Measurements from ENCODE around the gene ESPN. TPM values are rescaled to one million over a fixed set of nuclear protein-coding genes. Genes with fewer than 3 reads are reported as not detected.

Gene ESPN
- total RNA-seq, 1 experiment from 2014 or later, result 2.2 TPM

DNA sequence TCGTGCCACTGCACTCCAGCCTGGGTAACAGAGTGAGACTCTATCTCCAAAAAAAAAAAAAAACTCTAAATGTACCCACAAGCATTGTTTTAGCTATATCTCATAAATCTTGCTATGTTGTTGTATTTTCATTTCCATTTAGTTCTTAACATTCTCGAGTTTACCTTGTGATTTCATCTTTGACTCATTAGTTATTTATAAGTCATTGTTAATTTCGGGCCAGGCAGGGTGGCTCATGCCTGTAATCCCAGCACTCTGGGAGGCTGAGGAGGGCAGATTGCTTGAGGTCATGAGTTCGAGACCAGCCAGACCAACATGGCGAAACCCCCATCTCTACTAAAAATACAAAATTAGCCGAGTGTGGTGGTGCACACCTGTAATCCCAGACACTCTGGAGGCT lies 16.6 kb upstream of the ESPN start:
- CTCF ChIA-PET, result no interaction called here
- no peak overlapping the region for H3K27ac Mint-ChIP-seq (ENCODE audit: unreplicated experiment)
- TF ChIP-seq, protein P1, sequence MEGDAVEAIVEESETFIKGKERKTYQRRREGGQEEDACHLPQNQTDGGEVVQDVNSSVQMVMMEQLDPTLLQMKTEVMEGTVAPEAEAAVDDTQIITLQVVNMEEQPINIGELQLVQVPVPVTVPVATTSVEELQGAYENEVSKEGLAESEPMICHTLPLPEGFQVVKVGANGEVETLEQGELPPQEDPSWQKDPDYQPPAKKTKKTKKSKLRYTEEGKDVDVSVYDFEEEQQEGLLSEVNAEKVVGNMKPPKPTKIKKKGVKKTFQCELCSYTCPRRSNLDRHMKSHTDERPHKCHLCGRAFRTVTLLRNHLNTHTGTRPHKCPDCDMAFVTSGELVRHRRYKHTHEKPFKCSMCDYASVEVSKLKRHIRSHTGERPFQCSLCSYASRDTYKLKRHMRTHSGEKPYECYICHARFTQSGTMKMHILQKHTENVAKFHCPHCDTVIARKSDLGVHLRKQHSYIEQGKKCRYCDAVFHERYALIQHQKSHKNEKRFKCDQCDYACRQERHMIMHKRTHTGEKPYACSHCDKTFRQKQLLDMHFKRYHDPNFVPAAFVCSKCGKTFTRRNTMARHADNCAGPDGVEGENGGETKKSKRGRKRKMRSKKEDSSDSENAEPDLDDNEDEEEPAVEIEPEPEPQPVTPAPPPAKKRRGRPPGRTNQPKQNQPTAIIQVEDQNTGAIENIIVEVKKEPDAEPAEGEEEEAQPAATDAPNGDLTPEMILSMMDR (IDR thresholded peaks at IDR 0.05; ENCODE audit: unreplicated experiment), result no peak
- intact Hi-C loops (cut with micrococcal nuclease; ENCODE audit: unreplicated experiment), result loop anchor here (10.0 kb wide), 1 partner anchor 163 kb away; the partner anchor contains the start of gene HES3
- no peak for DNase-seq
- BruUV-seq (replicated peaks), result no TSS peak
- peaks cover 5% of the 10 kb centered on the region for H3K4me1 Mint-ChIP-seq (ENCODE audit: low read depth, unreplicated experiment)
- no peaks in the 10 kb centered on the region for H3K36me3 Mint-ChIP-seq (ENCODE audit: insufficient read depth, unreplicated experiment)
- H3K9me3 Mint-ChIP-seq (ENCODE audit: low read depth, unreplicated experiment), result no peaks in the 10 kb centered on the region
- no peak overlapping the region for H3K4me3 Mint-ChIP-seq (ENCODE audit: low read depth, unreplicated experiment)
- H3K27me3 Mint-ChIP-seq (ENCODE audit: unreplicated experiment), result no peaks in the 10 kb centered on the region

DNA sequence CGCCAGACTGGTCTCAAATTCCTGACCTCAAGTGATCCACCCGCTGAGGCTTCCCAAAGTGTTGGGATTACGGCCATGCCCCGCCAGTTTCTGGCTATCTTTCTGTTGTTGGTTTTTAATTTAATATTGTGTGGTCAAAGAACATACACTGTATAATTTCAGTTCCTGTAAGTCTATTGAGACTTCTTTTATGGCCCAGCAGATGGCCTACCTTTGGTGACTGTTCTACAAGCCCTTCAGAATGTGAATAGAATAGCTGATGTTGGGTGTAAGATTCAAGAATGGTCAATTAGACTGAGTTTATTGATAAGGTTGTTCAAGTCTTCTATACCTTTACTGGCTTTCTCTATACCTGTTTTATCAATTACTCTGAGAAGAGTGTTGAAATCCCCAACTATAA lies 15.5 kb upstream of the ESPN start:
- DNase-seq, result no peak
- CTCF ChIA-PET, result interaction anchor here (0.7 kb wide), 1 partner anchor 21 kb away, joined by 12 read pairs; no protein-coding TSS in a partner anchor
- Mint-ChIP-seq H3K4me1 (ENCODE audit: low read depth, unreplicated experiment) (peaks cover 9% of the 10 kb centered on the region), H3K36me3 (ENCODE audit: insufficient read depth, unreplicated experiment) (no peaks in the 10 kb centered on the region), H3K9me3 (ENCODE audit: low read depth, unreplicated experiment) (no peaks in the 10 kb centered on the region), H3K4me3 (ENCODE audit: low read depth, unreplicated experiment) (no peak overlapping the region), H3K27ac (ENCODE audit: unreplicated experiment) (no peak overlapping the region), H3K27me3 (ENCODE audit: unreplicated experiment) (no peaks in the 10 kb centered on the region)
- TF ChIP-seq, protein P1 (IDR thresholded peaks at IDR 0.05; ENCODE audit: unreplicated experiment), result no peak
- no TSS peak for BruUV-seq (replicated peaks)
- intact Hi-C loops (cut with micrococcal nuclease; ENCODE audit: unreplicated experiment), result loop anchor here (10.0 kb wide), 1 partner anchor 164 kb away; the partner anchor contains the start of gene HES3

DNA sequence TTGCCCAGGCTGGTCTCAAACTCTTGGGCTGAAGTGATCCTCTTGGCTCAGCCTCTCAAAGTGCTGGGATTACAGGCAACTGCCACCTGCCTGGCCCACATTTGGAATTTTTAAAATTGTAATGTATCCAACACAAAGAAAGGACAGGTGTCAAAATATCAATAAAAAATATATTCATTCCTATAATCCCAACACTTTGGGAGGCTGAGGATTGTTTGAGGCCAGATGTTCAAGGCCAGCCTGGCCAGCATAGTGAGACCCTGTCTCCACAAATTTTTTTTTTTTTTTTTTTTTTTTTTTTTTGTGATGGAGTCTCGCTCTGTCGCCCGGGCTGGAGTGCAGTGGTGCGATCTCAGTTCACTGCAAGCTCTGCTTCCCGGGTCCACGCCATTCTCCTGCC lies 14.8 kb upstream of the ESPN start:
- Mint-ChIP-seq H3K4me3 (ENCODE audit: low read depth, unreplicated experiment) (no peak overlapping the region), H3K4me1 (ENCODE audit: low read depth, unreplicated experiment) (peaks cover 9% of the 10 kb centered on the region), H3K27ac (ENCODE audit: unreplicated experiment) (no peak overlapping the region), H3K36me3 (ENCODE audit: insufficient read depth, unreplicated experiment) (no peaks in the 10 kb centered on the region), H3K9me3 (ENCODE audit: low read depth, unreplicated experiment) (no peaks in the 10 kb centered on the region), H3K27me3 (ENCODE audit: unreplicated experiment) (peaks cover 3% of the 10 kb centered on the region)
- no peak for DNase-seq
- CTCF ChIA-PET, result interaction anchor here (0.8 kb wide), 1 partner anchor 8 kb away, joined by 3 read pairs; no protein-coding TSS in a partner anchor
- intact Hi-C loops (cut with micrococcal nuclease; ENCODE audit: unreplicated experiment), result loop anchor here (10.0 kb wide), 1 partner anchor 165 kb away; the partner anchor contains the start of gene HES3
- TF ChIP-seq, protein P1 (IDR thresholded peaks at IDR 0.05; ENCODE audit: unreplicated experiment), result no peak
- BruUV-seq (replicated peaks), result no TSS peak

DNA sequence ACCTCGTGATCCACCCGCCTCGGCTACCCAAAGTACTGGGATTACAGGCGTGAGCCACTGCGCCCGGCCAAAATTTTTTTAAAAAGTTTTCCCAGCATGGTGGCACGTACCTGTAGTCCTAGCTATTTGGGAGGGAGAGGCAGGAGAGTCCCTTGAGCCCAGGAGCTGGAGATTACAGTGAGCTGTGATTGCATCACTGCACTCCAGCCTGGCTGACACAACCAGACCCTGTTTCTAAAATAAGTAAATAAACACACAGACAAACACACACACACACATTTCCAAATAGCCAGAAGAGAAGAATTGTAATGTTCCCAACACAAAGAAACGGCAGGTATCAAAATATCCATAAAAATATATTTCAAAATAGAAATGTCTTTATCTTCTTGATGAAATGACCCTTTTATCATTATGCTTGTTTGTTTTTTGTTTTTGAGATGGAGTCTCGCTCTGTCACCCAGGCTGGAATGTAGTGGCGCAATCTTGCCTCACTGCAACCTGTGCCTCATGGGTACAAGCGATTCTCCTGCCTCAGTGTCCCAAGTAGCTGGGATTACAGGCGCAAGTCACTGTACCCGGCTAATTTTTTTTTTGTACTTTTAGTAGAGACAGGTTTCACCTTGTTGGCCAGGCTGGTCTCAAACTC lies 14.2 kb upstream of the ESPN start:
- TF ChIP-seq, protein P1 (IDR thresholded peaks at IDR 0.05; ENCODE audit: unreplicated experiment), result no peak
- H3K27me3 Mint-ChIP-seq (ENCODE audit: unreplicated experiment), result peaks cover 9% of the 10 kb centered on the region

More for the DNA sequence above, 14.2 kb upstream of the ESPN start:
- CTCF ChIA-PET, result interaction anchor here (0.8 kb wide), 1 partner anchor 9 kb away, joined by 3 read pairs; no protein-coding TSS in a partner anchor
- peaks cover 9% of the 10 kb centered on the region for H3K4me1 Mint-ChIP-seq (ENCODE audit: low read depth, unreplicated experiment)
- H3K9me3 Mint-ChIP-seq (ENCODE audit: low read depth, unreplicated experiment), result no peaks in the 10 kb centered on the region
- no peak for DNase-seq
- no peak overlapping the region for H3K27ac Mint-ChIP-seq (ENCODE audit: unreplicated experiment)
- intact Hi-C loops (cut with micrococcal nuclease; ENCODE audit: unreplicated experiment), result no loop called here
- no peaks in the 10 kb centered on the region for H3K36me3 Mint-ChIP-seq (ENCODE audit: insufficient read depth, unreplicated experiment)
- BruUV-seq (replicated peaks), result no TSS peak
- no peak overlapping the region for H3K4me3 Mint-ChIP-seq (ENCODE audit: low read depth, unreplicated experiment)

Data from Calu3 (cell line).